Natural killer cell (primary cell): ENCODE data around the gene ELFN2. TPM values are rescaled to one million over a fixed set of nuclear protein-coding genes. Genes with fewer than 3 reads are reported as not detected.

Source experiments
- ATAC-seq, 3 donors: fragments of 150-1000 bp in 2 of 3; fragments of 200-7000 bp in 1 of 3; cut with Tn5 transposase; 1 replicate in 1 of 3; 2 replicates in 2 of 3; pipeline ENCODE4 v1.10.0; 2021; ENCODE audit warnings: mild to moderate bottlenecking in 2 of 3, moderate library complexity in 2 of 3
- DNase-seq, 2 donors: peaks; one replicate each; pipeline versions ENCODE4 v3.0.0 to v3.0.0-alpha.2; 2013 to 2021; ENCODE audit warnings: mixed read lengths in 1 of 2
- H3K27ac ChIP-seq: one replicate; pipeline ENCODE4 v1.5.1; 2013; ENCODE audit warnings: mild to moderate bottlenecking, low read length
- H3K27me3 ChIP-seq: one replicate; pipeline ENCODE4 v1.6.1; 2013; ENCODE audit warnings: low read length; ENCODE audit not compliant: control insufficient read depth, insufficient read depth
- H3K36me3 ChIP-seq: one replicate; pipeline ENCODE4 v1.6.1; 2013; ENCODE audit warnings: low read length; ENCODE audit not compliant: control insufficient read depth, insufficient read depth
- H3K4me1 ChIP-seq: one replicate; pipeline ENCODE4 v1.6.1; 2013; ENCODE audit warnings: low read length; ENCODE audit not compliant: control insufficient read depth, insufficient read depth
- H3K4me3 ChIP-seq: one replicate; pipeline ENCODE4 v1.5.1; 2013; ENCODE audit warnings: low read length
- H3K9me3 ChIP-seq: one replicate; pipeline ENCODE4 v1.6.1; 2013; ENCODE audit warnings: low read length; ENCODE audit not compliant: control insufficient read depth, insufficient read depth
- H3K27ac Mint-ChIP-seq, 2 donors: one replicate each; pipeline ENCODE4 v1.8.0; 2022; ENCODE audit warnings: mild to moderate bottlenecking in 2 of 2, mixed read lengths in 2 of 2, moderate library complexity in 1 of 2
- H3K27me3 Mint-ChIP-seq, 2 donors: one replicate each; pipeline ENCODE4 v1.8.0; 2022; ENCODE audit warnings: low read depth in 2 of 2, mixed read lengths in 2 of 2
- H3K36me3 Mint-ChIP-seq: one replicate; pipeline ENCODE4 v1.8.0; 2022; ENCODE audit warnings: mixed read lengths
- H3K4me1 Mint-ChIP-seq, 2 donors: one replicate each; pipeline ENCODE4 v1.8.0; 2022; ENCODE audit warnings: mixed read lengths in 2 of 2
- H3K4me3 Mint-ChIP-seq: one replicate; pipeline ENCODE4 v1.8.0; 2022; ENCODE audit warnings: mild to moderate bottlenecking, moderate library complexity, mixed read lengths
- H3K9me3 Mint-ChIP-seq, 2 donors: one replicate each; pipeline ENCODE4 v1.8.0; 2022; ENCODE audit warnings: mixed read lengths in 2 of 2
- WGBS: methylation state at CpG from one replicate; pipeline ENCODE4 v1.1.7; 2013; ENCODE audit warnings: missing lambda C conversion rate; ENCODE audit not compliant: insufficient coverage; 5-methylcytosine and 5-hydroxymethylcytosine counted together
- intact Hi-C: fragments of 100-400 bp; cut with micrococcal nuclease; formaldehyde crosslinking; loops from one replicate; pipeline ENCODE4 v1.14.2; 2022
- total RNA-seq, 4 donors: library from RNA; stranded (reverse); fragments of 120-200 nt in 1 of 4; gene quantifications; one replicate each; pipeline versions ENCODE4 v1.2.3 to v1.2.4, GENCODE V29; 2013 to 2022
- TF ChIP-seq, protein P1 (sequence below): fragments of 200-600 bp; IDR thresholded peaks from one replicate; pipeline ENCODE4 v1.8.0; 2022; ENCODE audit warnings: antibody characterized with exemption

The ELFN2 gene
- total RNA-seq, 3 donors from 2014 or later (not counting 1 experiment from before 2014, with no cell fraction given): 0.33 to 0.49 (median 0.36) TPM

DNA sequence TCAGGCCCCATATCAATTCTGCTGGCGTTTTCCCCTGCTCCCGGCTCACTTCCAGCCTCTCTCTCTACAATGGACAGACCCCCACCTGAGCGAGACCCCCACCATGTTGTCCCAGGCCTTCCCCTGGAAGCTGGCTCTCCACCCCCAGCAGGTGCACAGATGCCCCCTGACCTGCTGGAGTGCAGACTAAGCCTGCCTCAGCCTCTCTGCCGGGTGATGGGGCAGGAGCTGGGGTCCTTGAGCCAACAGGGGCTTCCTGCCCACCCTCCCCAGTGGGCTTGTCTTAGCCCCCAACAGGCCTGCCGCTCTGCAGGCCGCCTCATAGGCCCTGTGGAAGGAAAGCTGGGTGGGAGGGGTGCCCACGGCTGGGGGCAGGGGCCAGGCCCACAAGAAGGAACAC, 10.0 kb downstream of the ELFN2 start:
- DNase-seq (no peak), ATAC-seq (no peak)
- Histone ChIP-seq H3K4me1 (peaks cover 39% of the 10 kb centered on the region), H3K27me3 (peaks cover 35% of the 10 kb centered on the region), H3K9me3 (no peaks in the 10 kb centered on the region), H3K4me3 (no peak overlapping the region), H3K36me3 (no peaks in the 10 kb centered on the region), H3K27ac (no peak overlapping the region)
- Mint-ChIP-seq H3K27me3 (peaks cover 53 to 61% of the 10 kb centered on the region in 2 donors), H3K4me1 (peaks cover 28 to 47% of the 10 kb centered on the region in 2 donors), H3K4me3 (no peak overlapping the region), H3K9me3 (no peaks in the 10 kb centered on the region), H3K36me3 (no peaks in the 10 kb centered on the region), H3K27ac (peak overlapping the region in 1 of 2 donors; percentile 67)
- TF ChIP-seq, protein P1, sequence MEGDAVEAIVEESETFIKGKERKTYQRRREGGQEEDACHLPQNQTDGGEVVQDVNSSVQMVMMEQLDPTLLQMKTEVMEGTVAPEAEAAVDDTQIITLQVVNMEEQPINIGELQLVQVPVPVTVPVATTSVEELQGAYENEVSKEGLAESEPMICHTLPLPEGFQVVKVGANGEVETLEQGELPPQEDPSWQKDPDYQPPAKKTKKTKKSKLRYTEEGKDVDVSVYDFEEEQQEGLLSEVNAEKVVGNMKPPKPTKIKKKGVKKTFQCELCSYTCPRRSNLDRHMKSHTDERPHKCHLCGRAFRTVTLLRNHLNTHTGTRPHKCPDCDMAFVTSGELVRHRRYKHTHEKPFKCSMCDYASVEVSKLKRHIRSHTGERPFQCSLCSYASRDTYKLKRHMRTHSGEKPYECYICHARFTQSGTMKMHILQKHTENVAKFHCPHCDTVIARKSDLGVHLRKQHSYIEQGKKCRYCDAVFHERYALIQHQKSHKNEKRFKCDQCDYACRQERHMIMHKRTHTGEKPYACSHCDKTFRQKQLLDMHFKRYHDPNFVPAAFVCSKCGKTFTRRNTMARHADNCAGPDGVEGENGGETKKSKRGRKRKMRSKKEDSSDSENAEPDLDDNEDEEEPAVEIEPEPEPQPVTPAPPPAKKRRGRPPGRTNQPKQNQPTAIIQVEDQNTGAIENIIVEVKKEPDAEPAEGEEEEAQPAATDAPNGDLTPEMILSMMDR: no peak
- 80% methylated on average over 7 of the region's 7 CpGs for WGBS
- intact Hi-C loops: no loop called here

DNA sequence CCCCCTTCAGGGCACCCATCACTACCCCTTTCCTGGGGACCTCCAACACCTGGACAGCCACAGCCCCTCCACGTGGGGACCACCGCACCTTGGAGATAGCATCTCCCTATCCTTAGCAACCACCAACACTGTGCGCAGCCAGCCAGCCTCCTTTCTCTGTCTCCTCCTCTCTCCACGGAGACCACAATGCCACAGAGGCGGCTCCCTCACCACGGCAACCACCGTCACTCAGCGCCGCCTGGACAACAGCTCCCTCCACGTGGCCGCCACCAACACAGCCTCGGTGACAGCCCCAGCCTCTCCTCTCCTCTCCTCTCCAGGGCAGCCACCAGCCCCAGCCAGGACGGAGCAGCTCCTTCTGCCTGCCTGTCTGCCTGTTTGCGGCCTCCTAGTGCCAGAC, 10.5 kb downstream of the ELFN2 start:
- Mint-ChIP-seq H3K36me3 (no peaks in the 10 kb centered on the region), H3K9me3 (no peaks in the 10 kb centered on the region), H3K27ac (peak overlapping the region in 1 of 2 donors; percentile 67), H3K27me3 (peaks cover 53 to 59% of the 10 kb centered on the region in 2 donors), H3K4me3 (peak overlapping the region; percentile 38), H3K4me1 (peaks cover 28 to 47% of the 10 kb centered on the region in 2 donors)
- Histone ChIP-seq H3K4me1 (peaks cover 39% of the 10 kb centered on the region), H3K9me3 (no peaks in the 10 kb centered on the region), H3K27ac (no peak overlapping the region), H3K36me3 (no peaks in the 10 kb centered on the region), H3K27me3 (peaks cover 35% of the 10 kb centered on the region), H3K4me3 (no peak overlapping the region)
- intact Hi-C loops: no loop called here
- WGBS: 9% methylated on average over 14 of the region's 14 CpGs
- TF ChIP-seq, protein P1: no peak
- peak; percentile 30 to 53 for DNase-seq
- peak; percentile 40 to 73 (median 63) for ATAC-seq

DNA sequence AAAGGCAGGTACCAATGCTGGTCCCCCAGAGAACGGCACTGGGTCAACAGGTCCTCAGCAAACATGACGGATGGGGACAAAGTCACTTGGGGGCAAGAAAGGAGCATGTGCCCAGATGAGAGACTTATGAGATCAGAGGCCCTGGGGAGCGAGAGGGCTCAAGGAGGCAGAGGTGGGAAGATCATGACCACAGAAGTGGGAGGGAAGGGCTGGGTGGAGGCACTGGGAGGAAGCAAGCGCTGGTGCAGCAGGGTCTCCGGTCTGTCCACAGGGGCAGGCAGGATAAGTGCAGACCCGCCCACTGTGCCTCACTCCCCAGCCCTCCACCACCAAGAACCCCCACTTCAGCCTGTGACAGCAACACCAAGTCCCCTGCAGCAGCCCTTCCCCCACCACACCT, 10.9 kb downstream of the ELFN2 start:
- Histone ChIP-seq H3K36me3 (no peaks in the 10 kb centered on the region), H3K4me3 (no peak overlapping the region), H3K4me1 (peaks cover 39% of the 10 kb centered on the region), H3K9me3 (no peaks in the 10 kb centered on the region), H3K27ac (no peak overlapping the region), H3K27me3 (peaks cover 35% of the 10 kb centered on the region)
- ATAC-seq (peak in 2 of 3 donors; percentile 29 to 30), DNase-seq (no peak)
- Mint-ChIP-seq H3K4me3 (no peak overlapping the region), H3K36me3 (no peaks in the 10 kb centered on the region), H3K27me3 (peaks cover 50 to 55% of the 10 kb centered on the region in 2 donors), H3K4me1 (peaks cover 28 to 47% of the 10 kb centered on the region in 2 donors), H3K9me3 (no peaks in the 10 kb centered on the region), H3K27ac (peak overlapping the region in 1 of 2 donors; percentile 67)
- 11% methylated on average over 6 of the region's 6 CpGs for WGBS
- TF ChIP-seq, protein P1: no peak
- intact Hi-C loops: no loop called here

DNA sequence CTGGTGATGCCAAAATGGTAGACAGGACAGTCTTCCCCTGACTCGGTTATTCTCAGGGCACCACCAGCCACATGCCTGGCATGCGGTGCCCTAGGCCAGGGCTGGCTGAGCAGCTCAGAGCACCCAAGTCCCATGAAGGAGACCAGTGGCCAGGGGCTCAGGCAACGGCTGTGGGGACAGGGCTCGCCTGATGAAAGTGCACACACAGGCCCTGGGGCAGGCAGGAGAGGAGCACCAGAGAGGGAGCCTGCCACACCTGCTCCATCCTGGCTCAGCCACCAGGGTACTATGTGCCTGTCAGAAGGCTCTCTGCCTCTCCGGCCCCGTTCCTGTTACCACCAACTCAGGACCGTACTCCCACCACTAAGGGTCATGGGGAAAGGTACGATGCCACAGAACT, 12.1 kb downstream of the ELFN2 start:
- H3K27ac Mint-ChIP-seq: no peak overlapping the region
- H3K27ac ChIP-seq: no peak overlapping the region
- ATAC-seq: no peak
- peaks cover 37% of the 10 kb centered on the region for H3K4me1 ChIP-seq
- peaks cover 24 to 40% of the 10 kb centered on the region in 2 donors for H3K4me1 Mint-ChIP-seq
- H3K4me3 Mint-ChIP-seq: no peak overlapping the region
- no peak for DNase-seq
- TF ChIP-seq, protein P1: no peak
- H3K4me3 ChIP-seq: no peak overlapping the region
- no peaks in the 10 kb centered on the region for H3K36me3 Mint-ChIP-seq
- intact Hi-C loops: no loop called here
- H3K27me3 ChIP-seq: peaks cover 32% of the 10 kb centered on the region
- H3K9me3 Mint-ChIP-seq: no peaks in the 10 kb centered on the region
- 92% methylated on average over 8 of the region's 8 CpGs for WGBS
- no peaks in the 10 kb centered on the region for H3K9me3 ChIP-seq
- no peaks in the 10 kb centered on the region for H3K36me3 ChIP-seq
- H3K27me3 Mint-ChIP-seq: peaks cover 44 to 45% of the 10 kb centered on the region in 2 donors
